UCSD-AML1 (cell line): Measurements from ENCODE around the gene ACTN4.

ENCODE experiments used
- DNase-seq: peaks from one replicate; lab custom pipeline; 2025; ENCODE audit not compliant: unreplicated experiment; lab: John Stamatoyannopoulos, UW

ACTN4 gene

GRCh38 chr19:38635483-38636399 lies 11.7 kb upstream of the ACTN4 start:
- DNase-seq: no peak

- DNase-seq: no peak
Observed at GRCh38 chr19:38638461-38638860, 9.0 kb upstream of the ACTN4 start.

- no peak for DNase-seq
Observed at GRCh38 chr19:38639679-38640078, 7.8 kb upstream of the ACTN4 start.

GRCh38 chr19:38640368-38640767 lies 7.1 kb upstream of the ACTN4 start:
- no peak for DNase-seq

GRCh38 chr19:38642176-38642575 lies 5.3 kb upstream of the ACTN4 start:
- no peak for DNase-seq

GRCh38 chr19:38644719-38645118 lies 2.7 kb upstream of the ACTN4 start:
- DNase-seq: no peak

- DNase-seq: no peak
Observed at GRCh38 chr19:38647966-38648768, 718 bp downstream of the ACTN4 start.

- no peak for DNase-seq
Observed at GRCh38 chr19:38648769-38649304, 1.4 kb downstream of the ACTN4 start.

GRCh38 chr19:38649305-38650171 lies 2.1 kb downstream of the ACTN4 start:
- no peak for DNase-seq

GRCh38 chr19:38650172-38650775 lies 2.8 kb downstream of the ACTN4 start:
- DNase-seq: no peak

GRCh38 chr19:38650911-38651584 lies 3.6 kb downstream of the ACTN4 start:
- no peak for DNase-seq

- no peak for DNase-seq
Observed at GRCh38 chr19:38653028-38653571, 5.7 kb downstream of the ACTN4 start.

- DNase-seq: no peak
Observed at GRCh38 chr19:38654628-38655055, 7.2 kb downstream of the ACTN4 start.

- no peak for DNase-seq
Observed at GRCh38 chr19:38655148-38655824, 7.8 kb downstream of the ACTN4 start.

- DNase-seq: no peak
Observed at GRCh38 chr19:38656171-38656981, 8.9 kb downstream of the ACTN4 start.

GRCh38 chr19:38657633-38658222 lies 10.3 kb downstream of the ACTN4 start:
- no peak for DNase-seq

GRCh38 chr19:38658462-38659306 lies 11.2 kb downstream of the ACTN4 start:
- DNase-seq: no peak
